ENCODE data around the gene ZNF26. TPM values are rescaled to one million over a fixed set of nuclear protein-coding genes. Genes with fewer than 3 reads are reported as not detected.

The ZNF26 gene
- total RNA-seq, 1 experiment from 2014 or later = 25.3 TPM

- no TSS peak for BruUV-seq (replicated peaks)
- H3K27ac Mint-ChIP-seq (ENCODE audit: unreplicated experiment) = peak overlapping the region; percentile 95
- intact Hi-C loops (cut with micrococcal nuclease; ENCODE audit: unreplicated experiment) = loop anchor here (2.0 to 5.0 kb wide), 2 partner anchors 50 to 95 kb away; partner anchors contain the start of genes ZNF140 and ZNF84
- H3K27me3 Mint-ChIP-seq (ENCODE audit: unreplicated experiment) = no peaks in the 10 kb centered on the region
- peak overlapping the region; percentile 76 for H3K4me3 Mint-ChIP-seq (ENCODE audit: low read depth, unreplicated experiment)
- H3K4me1 Mint-ChIP-seq (ENCODE audit: low read depth, unreplicated experiment) = peaks cover 26% of the 10 kb centered on the region
- CTCF ChIA-PET = interaction anchor here (0.6 to 1.3 kb wide), 3 partner anchors 12 to 93 kb away, joined by 3 to 4 read pairs (median 4); no protein-coding TSS in a partner anchor
- H3K9me3 Mint-ChIP-seq (ENCODE audit: low read depth, unreplicated experiment) = peaks cover 12% of the 10 kb centered on the region
- DNase-seq = no peak
- TF ChIP-seq, protein P1, sequence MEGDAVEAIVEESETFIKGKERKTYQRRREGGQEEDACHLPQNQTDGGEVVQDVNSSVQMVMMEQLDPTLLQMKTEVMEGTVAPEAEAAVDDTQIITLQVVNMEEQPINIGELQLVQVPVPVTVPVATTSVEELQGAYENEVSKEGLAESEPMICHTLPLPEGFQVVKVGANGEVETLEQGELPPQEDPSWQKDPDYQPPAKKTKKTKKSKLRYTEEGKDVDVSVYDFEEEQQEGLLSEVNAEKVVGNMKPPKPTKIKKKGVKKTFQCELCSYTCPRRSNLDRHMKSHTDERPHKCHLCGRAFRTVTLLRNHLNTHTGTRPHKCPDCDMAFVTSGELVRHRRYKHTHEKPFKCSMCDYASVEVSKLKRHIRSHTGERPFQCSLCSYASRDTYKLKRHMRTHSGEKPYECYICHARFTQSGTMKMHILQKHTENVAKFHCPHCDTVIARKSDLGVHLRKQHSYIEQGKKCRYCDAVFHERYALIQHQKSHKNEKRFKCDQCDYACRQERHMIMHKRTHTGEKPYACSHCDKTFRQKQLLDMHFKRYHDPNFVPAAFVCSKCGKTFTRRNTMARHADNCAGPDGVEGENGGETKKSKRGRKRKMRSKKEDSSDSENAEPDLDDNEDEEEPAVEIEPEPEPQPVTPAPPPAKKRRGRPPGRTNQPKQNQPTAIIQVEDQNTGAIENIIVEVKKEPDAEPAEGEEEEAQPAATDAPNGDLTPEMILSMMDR (IDR thresholded peaks at IDR 0.05; ENCODE audit: unreplicated experiment) = no peak
- H3K36me3 Mint-ChIP-seq (ENCODE audit: insufficient read depth, unreplicated experiment) = peaks cover 53% of the 10 kb centered on the region
Observed at GRCh38 chr12:132986885-132987225, 688 bp downstream of the ZNF26 start.

DNA sequence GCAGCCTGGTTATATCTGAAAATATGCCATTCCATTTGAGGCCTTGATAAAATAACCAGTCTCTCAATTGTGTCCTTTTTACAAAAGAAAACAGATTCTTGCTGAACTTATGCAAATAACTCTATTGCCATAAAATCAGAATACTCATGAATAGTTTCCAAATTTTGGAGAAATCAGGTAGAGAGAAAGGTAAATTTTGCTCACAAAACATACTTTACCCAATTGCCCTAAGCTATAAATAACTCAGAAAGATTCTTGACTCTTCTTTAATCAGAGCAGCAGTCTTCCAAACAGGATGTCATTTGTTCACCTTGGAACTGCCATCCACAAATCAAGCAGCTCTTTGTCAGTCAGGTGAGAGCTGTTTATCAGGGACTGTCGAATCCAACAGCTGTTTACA lies 12.6 kb downstream of the ZNF26 start:
- peaks cover 25% of the 10 kb centered on the region for H3K9me3 Mint-ChIP-seq (ENCODE audit: low read depth, unreplicated experiment)
- peaks cover 1% of the 10 kb centered on the region for H3K36me3 Mint-ChIP-seq (ENCODE audit: insufficient read depth, unreplicated experiment)
- no peaks in the 10 kb centered on the region for H3K27me3 Mint-ChIP-seq (ENCODE audit: unreplicated experiment)
- H3K4me1 Mint-ChIP-seq (ENCODE audit: low read depth, unreplicated experiment) = no peaks in the 10 kb centered on the region
- no peak overlapping the region for H3K27ac Mint-ChIP-seq (ENCODE audit: unreplicated experiment)
- DNase-seq = no peak
- intact Hi-C loops (cut with micrococcal nuclease; ENCODE audit: unreplicated experiment) = no loop called here
- H3K4me3 Mint-ChIP-seq (ENCODE audit: low read depth, unreplicated experiment) = no peak overlapping the region
- BruUV-seq (replicated peaks) = no TSS peak
- CTCF ChIA-PET = no interaction called here
- TF ChIP-seq, protein P1 (IDR thresholded peaks at IDR 0.05; ENCODE audit: unreplicated experiment) = no peak

DNA sequence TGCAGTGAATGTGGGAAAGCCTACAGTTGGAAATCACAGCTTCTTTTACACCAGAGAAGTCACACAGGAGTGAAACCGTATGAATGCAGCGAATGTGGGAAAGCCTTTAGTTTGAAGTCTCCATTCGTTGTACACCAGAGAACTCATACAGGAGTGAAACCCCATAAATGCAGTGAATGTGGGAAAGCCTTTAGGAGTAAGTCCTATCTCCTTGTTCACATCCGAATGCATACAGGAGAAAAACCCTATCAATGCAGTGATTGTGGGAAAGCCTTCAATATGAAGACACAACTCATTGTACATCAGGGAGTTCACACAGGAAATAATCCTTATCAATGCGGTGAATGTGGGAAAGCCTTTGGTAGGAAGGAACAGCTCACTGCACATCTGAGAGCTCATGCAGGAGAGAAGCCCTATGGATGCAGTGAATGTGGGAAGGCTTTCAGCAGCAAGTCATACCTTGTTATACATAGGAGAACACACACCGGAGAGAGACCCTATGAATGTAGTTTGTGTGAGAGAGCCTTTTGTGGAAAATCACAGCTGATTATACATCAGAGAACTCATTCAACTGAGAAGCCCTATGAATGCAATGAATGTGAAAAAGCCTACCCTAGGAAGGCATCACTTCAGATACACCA lies 24.6 kb downstream of the ZNF26 start:
- intact Hi-C loops (cut with micrococcal nuclease; ENCODE audit: unreplicated experiment) = no loop called here
- TF ChIP-seq, protein P1 (IDR thresholded peaks at IDR 0.05; ENCODE audit: unreplicated experiment) = no peak
- Mint-ChIP-seq H3K27ac (ENCODE audit: unreplicated experiment) (peak overlapping the region; percentile 86), H3K4me3 (ENCODE audit: low read depth, unreplicated experiment) (no peak overlapping the region), H3K9me3 (ENCODE audit: low read depth, unreplicated experiment) (peaks cover 26% of the 10 kb centered on the region), H3K36me3 (ENCODE audit: insufficient read depth, unreplicated experiment) (peaks cover 49% of the 10 kb centered on the region), H3K4me1 (ENCODE audit: low read depth, unreplicated experiment) (no peaks in the 10 kb centered on the region), H3K27me3 (ENCODE audit: unreplicated experiment) (no peaks in the 10 kb centered on the region)
- CTCF ChIA-PET = no interaction called here
- no TSS peak for BruUV-seq (replicated peaks)
- DNase-seq = no peak

- Mint-ChIP-seq H3K27me3 (ENCODE audit: unreplicated experiment) (no peaks in the 10 kb centered on the region), H3K4me3 (ENCODE audit: low read depth, unreplicated experiment) (no peak overlapping the region), H3K4me1 (ENCODE audit: low read depth, unreplicated experiment) (no peaks in the 10 kb centered on the region), H3K36me3 (ENCODE audit: insufficient read depth, unreplicated experiment) (peaks cover 24% of the 10 kb centered on the region), H3K9me3 (ENCODE audit: low read depth, unreplicated experiment) (peaks cover 26% of the 10 kb centered on the region), H3K27ac (ENCODE audit: unreplicated experiment) (no peak overlapping the region)
- intact Hi-C loops (cut with micrococcal nuclease; ENCODE audit: unreplicated experiment) = no loop called here
- CTCF ChIA-PET = interaction anchor here (0.5 kb wide), 1 partner anchor 67 kb away, joined by 9 read pairs; no protein-coding TSS in a partner anchor
- DNase-seq = no peak
- TF ChIP-seq, protein P1 (IDR thresholded peaks at IDR 0.05; ENCODE audit: unreplicated experiment) = no peak
- no TSS peak for BruUV-seq (replicated peaks)
Observed at GRCh38 chr12:133023566-133023965, 37.4 kb downstream of the ZNF26 start.

Data from Calu3 (cell line).